ENCODE results near the gene SPTBN1.

DNA sequence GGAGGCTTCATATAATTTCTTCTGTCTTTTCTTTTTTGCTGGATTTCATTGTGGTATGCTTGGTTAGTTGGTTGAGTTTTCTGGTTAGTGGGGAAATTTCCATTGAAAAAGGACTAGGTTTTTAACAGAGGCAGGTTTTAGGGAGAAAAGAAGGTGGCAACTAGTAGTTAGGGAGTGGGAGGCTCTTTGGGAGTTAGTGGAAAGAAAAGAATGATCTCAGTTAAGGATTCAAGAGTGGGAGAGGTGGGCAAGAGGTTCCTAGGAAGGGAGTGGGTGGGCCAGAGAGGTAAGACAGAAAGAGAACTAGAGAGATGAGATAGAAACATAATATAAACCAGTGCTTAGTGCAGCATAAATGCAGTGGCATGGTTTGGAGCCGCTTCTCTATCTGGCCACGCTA, 96.9 kb downstream of the SPTBN1 start:
- no peak for TF ChIP-seq CTCF (IDR thresholded peaks at IDR 0.05)
- no peak for TF ChIP-seq POLR2A (IDR thresholded peaks at IDR 0.05)
